IPS-15b (cell line): ENCODE results near the gene APOA5.
"Not testable (repeated sequence)": the region's sequence is repeated elsewhere in the genome, so short reads cannot be mapped to it uniquely, and the experiment has no call there.

Source experiments
- H3K27me3 ChIP-seq: one replicate; pipeline ENCODE4 v1.6.1; 2013; ENCODE audit warnings: low read length; ENCODE audit not compliant: control insufficient read depth, insufficient read depth
- H3K36me3 ChIP-seq: one replicate; pipeline ENCODE4 v1.6.1; 2013; ENCODE audit warnings: low read length; ENCODE audit not compliant: control insufficient read depth, insufficient read depth
- H3K4me1 ChIP-seq: one replicate; pipeline ENCODE4 v1.6.1; 2013; ENCODE audit warnings: mild to moderate bottlenecking, low read length; ENCODE audit not compliant: control insufficient read depth, insufficient read depth
- H3K4me3 ChIP-seq: one replicate; pipeline ENCODE4 v1.5.1; 2013; ENCODE audit warnings: low read depth, low read length
- H3K9ac ChIP-seq: one replicate; pipeline ENCODE4 v1.6.1; 2013; ENCODE audit warnings: low read depth, mild to moderate bottlenecking, low read length
- H3K9me3 ChIP-seq: one replicate; pipeline ENCODE4 v1.6.1; 2013; ENCODE audit warnings: mild to moderate bottlenecking, low read length; ENCODE audit not compliant: control insufficient read depth, insufficient read depth

The APOA5 gene

GRCh38 chr11:116807601-116808261 is 16.1 kb upstream of the APOA5 start:
- H3K36me3 ChIP-seq, result no peaks in the 10 kb centered on the region
- H3K27me3 ChIP-seq, result no peaks in the 10 kb centered on the region
- H3K9ac ChIP-seq, result no peak overlapping the region
- H3K4me3 ChIP-seq, result no peak overlapping the region
- no peaks in the 10 kb centered on the region for H3K9me3 ChIP-seq
- H3K4me1 ChIP-seq, result no peaks in the 10 kb centered on the region

GRCh38 chr11:116804001-116804400 is 12.3 kb upstream of the APOA5 start:
- H3K9me3 ChIP-seq, result no peaks in the 10 kb centered on the region
- H3K9ac ChIP-seq, result no peak overlapping the region
- no peaks in the 10 kb centered on the region for H3K36me3 ChIP-seq
- no peak overlapping the region for H3K4me3 ChIP-seq
- no peaks in the 10 kb centered on the region for H3K4me1 ChIP-seq
- peaks cover 2% of the 10 kb centered on the region for H3K27me3 ChIP-seq

DNA sequence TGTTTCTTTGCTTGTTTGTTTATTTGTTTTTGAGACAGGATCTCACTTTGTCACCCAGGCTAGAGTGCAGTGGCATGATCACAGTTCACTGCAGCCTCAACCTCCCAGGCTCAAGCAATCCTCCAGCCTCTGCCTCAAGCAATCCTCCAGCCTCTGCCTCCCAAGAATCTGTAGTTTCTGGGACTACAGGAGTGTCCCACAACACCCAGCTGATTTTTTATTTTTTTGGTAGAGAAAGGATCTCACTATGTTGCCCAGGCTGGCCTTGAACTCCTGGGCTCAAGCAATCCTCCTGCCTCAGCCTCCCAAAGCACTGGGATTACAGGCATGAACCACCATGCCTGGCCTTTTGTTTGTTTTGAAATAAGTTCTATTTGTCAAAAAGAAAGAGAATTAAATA is 10.0 kb upstream of the APOA5 start:
- H3K4me1 ChIP-seq, H3K36me3 ChIP-seq, H3K4me3 ChIP-seq, H3K9me3 ChIP-seq, H3K9ac ChIP-seq, H3K27me3 ChIP-seq: not testable (repeated sequence)

GRCh38 chr11:116800610-116801009 is 8.9 kb upstream of the APOA5 start:
- Histone ChIP-seq H3K27me3 (peaks cover 2% of the 10 kb centered on the region), H3K9me3 (no peaks in the 10 kb centered on the region), H3K4me3 (no peak overlapping the region), H3K4me1 (no peaks in the 10 kb centered on the region), H3K36me3 (no peaks in the 10 kb centered on the region), H3K9ac (no peak overlapping the region)

DNA sequence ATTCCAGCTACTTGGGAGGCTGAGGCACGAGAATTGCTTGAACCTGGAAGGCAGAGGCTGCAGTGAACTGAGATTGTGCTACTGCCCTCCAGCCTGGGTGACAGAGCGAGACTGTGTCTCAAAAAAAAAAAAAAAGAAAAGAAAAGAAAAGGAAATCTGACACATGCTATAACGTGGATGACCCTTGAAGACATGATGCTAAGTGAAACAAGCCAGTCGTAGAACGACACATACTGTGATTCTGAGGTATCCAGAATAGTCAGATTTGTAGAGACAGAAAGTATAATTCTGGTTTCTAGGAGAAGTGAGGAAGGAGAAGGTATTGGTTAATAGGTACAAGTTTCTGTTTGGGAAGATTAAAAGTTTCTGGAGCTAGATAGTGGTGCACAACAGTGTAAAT is 6.7 kb upstream of the APOA5 start:
- Histone ChIP-seq H3K27me3 (peaks cover 2% of the 10 kb centered on the region), H3K4me1 (no peaks in the 10 kb centered on the region), H3K9me3 (no peaks in the 10 kb centered on the region), H3K36me3 (no peaks in the 10 kb centered on the region), H3K9ac (no peak overlapping the region), H3K4me3 (no peak overlapping the region)

DNA sequence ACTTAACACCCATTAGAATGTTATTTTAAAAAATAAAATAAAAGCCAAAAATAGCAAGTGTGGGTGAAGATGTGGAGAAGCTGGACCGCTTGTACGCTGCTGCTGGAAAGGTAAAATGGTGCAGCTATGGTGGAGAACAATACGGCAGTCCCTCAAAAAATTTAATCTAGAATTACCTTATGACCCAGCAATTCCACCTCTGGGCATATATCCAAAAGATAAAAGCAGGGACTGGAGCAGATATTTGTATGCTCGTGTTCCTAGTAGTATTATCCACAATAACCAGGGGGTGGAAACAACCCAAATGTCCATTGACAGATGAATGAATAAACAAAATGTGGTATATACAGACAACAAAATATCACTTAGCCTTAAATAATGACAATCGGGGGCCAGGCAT is 6.1 kb upstream of the APOA5 start:
- Histone ChIP-seq H3K4me3 (no peak overlapping the region), H3K4me1 (peaks cover under 1% of the 10 kb centered on the region), H3K9ac (no peak overlapping the region), H3K36me3 (no peaks in the 10 kb centered on the region), H3K27me3 (peaks cover 2% of the 10 kb centered on the region), H3K9me3 (no peaks in the 10 kb centered on the region)

DNA sequence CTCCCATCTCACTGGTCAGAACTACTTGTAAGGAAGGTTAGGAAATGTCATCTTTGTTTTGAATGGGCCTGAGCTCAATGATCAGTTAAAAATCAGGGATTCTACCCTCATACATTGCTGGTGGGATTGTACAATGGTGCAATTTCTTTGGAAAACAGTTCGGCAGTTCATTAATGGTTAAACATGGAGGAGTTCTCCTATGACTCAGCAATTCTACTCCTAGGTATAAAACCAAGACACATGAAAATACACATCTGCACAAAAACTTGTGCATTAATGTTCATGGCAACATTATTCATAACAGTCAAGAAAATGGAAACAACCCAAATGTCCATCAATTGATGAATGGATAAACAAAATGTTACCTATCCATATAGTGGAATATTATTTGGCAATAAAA is 4.9 kb upstream of the APOA5 start:
- no peak overlapping the region for H3K4me3 ChIP-seq
- no peak overlapping the region for H3K9ac ChIP-seq
- H3K9me3 ChIP-seq, result no peaks in the 10 kb centered on the region
- H3K4me1 ChIP-seq, result peaks cover 3% of the 10 kb centered on the region
- no peaks in the 10 kb centered on the region for H3K36me3 ChIP-seq
- H3K27me3 ChIP-seq, result no peaks in the 10 kb centered on the region

- Histone ChIP-seq H3K4me3 (no peak overlapping the region), H3K4me1 (peaks cover 5% of the 10 kb centered on the region), H3K27me3 (peaks cover 9% of the 10 kb centered on the region), H3K9me3 (no peaks in the 10 kb centered on the region), H3K9ac (no peak overlapping the region), H3K36me3 (no peaks in the 10 kb centered on the region)
Observed at GRCh38 chr11:116794851-116795250, 3.2 kb upstream of the APOA5 start.

DNA sequence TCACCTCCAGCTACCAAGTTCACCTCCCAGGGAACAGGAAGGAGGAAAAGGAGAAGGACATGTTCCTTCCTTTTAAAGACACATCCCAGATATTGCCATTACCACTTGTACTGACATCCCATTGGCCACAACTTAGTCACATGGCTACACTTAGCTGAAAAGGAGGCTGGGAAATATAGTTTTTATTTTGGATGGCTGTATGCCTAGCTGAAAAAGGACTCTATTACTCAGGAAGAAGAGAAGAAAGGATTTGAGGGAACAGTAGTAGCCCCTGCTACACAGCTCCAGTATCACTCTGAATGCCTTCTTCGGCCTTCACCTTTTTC is 2.1 kb upstream of the APOA5 start:
- Histone ChIP-seq H3K4me1 (peaks cover 5% of the 10 kb centered on the region), H3K9me3 (no peaks in the 10 kb centered on the region), H3K4me3 (no peak overlapping the region), H3K9ac (no peak overlapping the region), H3K36me3 (no peaks in the 10 kb centered on the region), H3K27me3 (peaks cover 19% of the 10 kb centered on the region)

GRCh38 chr11:116792869-116793771 is 1.4 kb upstream of the APOA5 start:
- Histone ChIP-seq H3K27me3 (peaks cover 22% of the 10 kb centered on the region), H3K9me3 (no peaks in the 10 kb centered on the region), H3K4me1 (peaks cover 9% of the 10 kb centered on the region), H3K9ac (no peak overlapping the region), H3K4me3 (no peak overlapping the region), H3K36me3 (no peaks in the 10 kb centered on the region)

GRCh38 chr11:116792144-116792868 is 627 bp upstream of the APOA5 start:
- H3K4me3 ChIP-seq, result no peak overlapping the region
- H3K9ac ChIP-seq, result no peak overlapping the region
- H3K27me3 ChIP-seq, result peaks cover 22% of the 10 kb centered on the region
- H3K4me1 ChIP-seq, result peaks cover 9% of the 10 kb centered on the region
- H3K36me3 ChIP-seq, result no peaks in the 10 kb centered on the region
- H3K9me3 ChIP-seq, result no peaks in the 10 kb centered on the region
